ENCODE measurements around the gene MAP1B. TPM values are rescaled to one million over a fixed set of nuclear protein-coding genes. Genes with fewer than 3 reads are reported as not detected.

Gene MAP1B
- total and polyA plus RNA-seq, 2 of the 4 experiments (the other 2 are of a cell fraction): 41.1 to 183 TPM

DNA sequence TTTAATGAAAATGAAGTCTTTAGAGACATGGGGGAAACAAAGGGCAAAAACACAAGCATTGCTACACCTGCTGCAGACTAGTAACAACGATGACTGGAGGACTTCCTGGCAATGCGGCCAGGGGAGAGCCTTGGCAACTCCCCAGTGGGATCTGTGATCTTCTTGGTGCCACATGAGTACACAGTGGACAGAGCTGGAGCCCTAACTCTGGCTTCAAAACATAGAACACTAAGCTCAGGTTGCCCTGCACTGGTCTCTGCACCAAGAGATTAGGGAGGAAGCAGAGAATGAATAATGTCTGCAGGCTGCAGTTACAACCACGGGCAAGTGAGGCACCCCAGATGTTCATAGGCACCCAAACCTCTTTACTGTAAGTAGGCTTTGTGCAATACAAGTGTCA is 121.7 kb downstream of the MAP1B start:
- H3K4me3 ChIP-seq (ENCODE audit: insufficient read depth, low read depth, low read length): no peak overlapping the region
- no peak overlapping the region for H3K14ac ChIP-seq (replicated peaks; ENCODE audit: low read depth, low read length)
- dilution Hi-C loops (cut with HindIII; ENCODE audit: low sequenced_read_pairs, unreplicated experiment) (no loop called here), in situ Hi-C loops (cut with MboI; ENCODE audit: low sequenced_read_pairs) (no loop called here), intact Hi-C loops (cut with micrococcal nuclease) (no loop called here)
- peaks cover 4% of the 10 kb centered on the region for H3K4me1 ChIP-seq (ENCODE audit: control insufficient read depth, insufficient read depth, low read length)
- H2AFZ ChIP-seq (replicated peaks; ENCODE audit: low read length, poor library complexity): no peak overlapping the region
- DNase-seq (no peak), ATAC-seq (ENCODE audit: low read depth) (no peak)
- H3K9me1 ChIP-seq (ENCODE audit: insufficient read depth, low read length): peaks cover 7% of the 10 kb centered on the region
- no peak overlapping the region for H4K91ac ChIP-seq (ENCODE audit: insufficient read depth, low read depth, low read length)
- H2BK15ac ChIP-seq (ENCODE audit: low read depth, low read length): no peak overlapping the region
- CTCF ChIA-PET: no interaction called here
- no peak overlapping the region for H2BK20ac ChIP-seq (ENCODE audit: low read depth, low read length)
- H3K27ac ChIP-seq (ENCODE audit: insufficient read depth, low read length): no peak overlapping the region
- POLR2A ChIA-PET (ENCODE audit: unreplicated experiment): no interaction called here
- no peak overlapping the region for H4K5ac ChIP-seq (ENCODE audit: low read depth, low read length)
- no peak overlapping the region for H4K8ac ChIP-seq (ENCODE audit: low read depth in 2 of 2, low read length in 2 of 2)
- 0 out of 2 replicates have a peak, but pooled peaks cover 3% of the 10 kb centered on the region for H4K20me1 ChIP-seq (ENCODE audit: insufficient read depth, low read length)
- TF ChIP-seq, protein P1, sequence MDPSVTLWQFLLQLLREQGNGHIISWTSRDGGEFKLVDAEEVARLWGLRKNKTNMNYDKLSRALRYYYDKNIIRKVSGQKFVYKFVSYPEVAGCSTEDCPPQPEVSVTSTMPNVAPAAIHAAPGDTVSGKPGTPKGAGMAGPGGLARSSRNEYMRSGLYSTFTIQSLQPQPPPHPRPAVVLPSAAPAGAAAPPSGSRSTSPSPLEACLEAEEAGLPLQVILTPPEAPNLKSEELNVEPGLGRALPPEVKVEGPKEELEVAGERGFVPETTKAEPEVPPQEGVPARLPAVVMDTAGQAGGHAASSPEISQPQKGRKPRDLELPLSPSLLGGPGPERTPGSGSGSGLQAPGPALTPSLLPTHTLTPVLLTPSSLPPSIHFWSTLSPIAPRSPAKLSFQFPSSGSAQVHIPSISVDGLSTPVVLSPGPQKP (IDR thresholded peaks at IDR 0.05; ENCODE audit: borderline replicate concordance, low read depth, low read length): no peak
- TF ChIP-seq CEBPB (IDR thresholded peaks at IDR 0.05; ENCODE audit: low read depth, low read length): no peak
- H3K79me1 ChIP-seq (ENCODE audit: low read depth in 1 of 2, low read length in 2 of 2): peaks cover 7 to 10% of the 10 kb centered on the region in 2 experiments; a peak in 3 of 4 replicates
- H3K23ac ChIP-seq (ENCODE audit: low read depth, low read length): no peak overlapping the region
- H2AK5ac ChIP-seq (ENCODE audit: low read depth, low read length): no peak overlapping the region
- no peak overlapping the region for H3K18ac ChIP-seq (ENCODE audit: low read depth, low read length)
- no peak overlapping the region for H2BK120ac ChIP-seq (ENCODE audit: low read depth, low read length)
- H3K4ac ChIP-seq (ENCODE audit: low read depth, low read length): no peak overlapping the region
- no peak overlapping the region for H3K9ac ChIP-seq (ENCODE audit: low read depth, low read length)
- H3K4me2 ChIP-seq (ENCODE audit: low read depth, low read length): no peak overlapping the region
- no peaks in the 10 kb centered on the region for H3K27me3 ChIP-seq (ENCODE audit: control insufficient read depth, insufficient read depth, low read length)
- no peak overlapping the region for H2BK5ac ChIP-seq (ENCODE audit: low read depth, low read length, poor library complexity, severe bottlenecking)
- H3K56ac ChIP-seq (ENCODE audit: extremely low read depth, insufficient read depth, low read length): no peak overlapping the region
- WGBS, 2 experiments (ENCODE audit: extremely low coverage in 2 of 2, insufficient read length in 1 of 2): no CpG with 5 or more reads among the region's 3 CpGs
- H3K36me3 ChIP-seq (ENCODE audit: control insufficient read depth, insufficient read depth, low read length): peaks cover 10% of the 10 kb centered on the region
- no TSS peak for BruUV-seq (replicated peaks)
- no peaks in the 10 kb centered on the region for H3K9me3 ChIP-seq (ENCODE audit: control insufficient read depth, insufficient read depth, low read length)
- H2AK9ac ChIP-seq (replicated peaks; ENCODE audit: low read depth, low read length, poor library complexity): no peak overlapping the region
